SKM-1 treated with dmso at 0.1 percent for 144 hours (cell line): ENCODE measurements around the gene RAB44.

Source experiments
- DNase-seq: peaks from one replicate; lab custom pipeline; 2025; ENCODE audit not compliant: unreplicated experiment; lab: John Stamatoyannopoulos, UW

RAB44 gene

DNA sequence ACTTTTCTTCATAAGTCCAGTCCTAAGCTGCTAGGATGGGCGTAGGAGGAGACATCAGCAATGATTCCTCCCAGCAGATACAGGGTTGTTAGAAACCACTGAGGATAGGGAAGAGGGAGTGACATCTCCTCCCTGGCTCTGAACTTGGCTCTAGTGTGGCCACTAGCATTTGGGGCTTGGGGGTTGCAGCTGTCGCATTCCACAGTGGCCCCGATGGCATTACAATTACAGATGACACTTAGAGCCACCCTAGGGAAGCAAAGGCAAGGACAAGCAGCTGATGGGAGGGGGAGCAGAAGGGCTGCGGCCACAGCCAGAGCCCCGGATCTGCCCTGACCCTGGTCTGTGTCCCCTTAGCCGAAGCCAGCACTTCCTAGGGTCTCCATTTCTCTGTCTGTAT, 28.6 kb upstream of the RAB44 start:
- DNase-seq = no peak

DNA sequence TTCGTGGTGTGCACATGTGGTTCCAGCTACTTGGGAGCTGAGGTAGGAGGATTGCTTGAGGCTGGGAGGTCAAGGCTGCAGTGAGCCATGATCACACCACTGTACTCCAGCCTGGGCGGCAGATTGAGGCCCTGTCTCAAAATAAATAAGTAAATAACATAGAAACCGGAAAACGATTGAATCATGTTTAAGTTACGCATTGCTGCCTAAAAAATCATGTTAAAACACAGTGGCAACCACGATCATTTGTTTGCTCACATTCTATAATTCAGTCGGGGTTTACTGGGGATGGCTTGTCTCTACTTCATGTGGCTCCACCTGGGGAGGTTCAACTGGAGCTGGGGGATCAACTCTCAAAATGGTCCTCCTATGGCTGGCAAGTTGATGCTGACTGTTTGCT, 27.4 kb upstream of the RAB44 start:
- no peak for DNase-seq

DNA sequence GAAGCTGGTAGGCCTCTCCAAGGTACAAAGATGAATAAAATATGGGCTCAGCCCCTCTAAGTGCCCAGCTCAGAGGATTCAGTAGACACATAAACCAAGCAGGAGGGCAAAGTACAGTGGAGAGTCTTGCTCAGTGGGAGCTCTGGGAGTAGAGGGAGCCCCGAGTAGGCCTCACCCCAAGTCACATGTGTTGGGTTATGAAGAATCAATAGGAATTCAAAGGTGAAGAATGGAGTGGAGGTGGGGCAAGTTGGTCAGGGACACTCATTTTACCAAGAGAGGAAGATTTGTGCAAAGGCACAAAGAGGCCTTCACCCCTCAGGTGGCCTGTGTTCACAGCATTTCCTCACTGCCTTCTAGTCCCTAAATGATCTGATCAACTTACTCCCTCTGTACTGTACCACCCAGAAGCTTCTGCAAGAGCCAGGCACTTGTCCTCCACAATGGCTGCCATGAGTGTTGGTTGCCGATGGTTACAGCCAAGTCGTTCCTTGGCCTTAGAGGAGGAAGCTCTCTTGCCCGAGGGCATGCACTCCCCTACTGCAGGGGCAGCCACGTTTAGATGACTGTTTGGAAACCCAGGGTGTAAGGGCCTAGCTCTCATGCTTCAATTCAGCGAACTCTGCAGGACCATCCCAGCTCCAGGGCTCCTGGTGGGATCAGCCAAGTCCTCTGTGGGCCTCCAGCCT, 25.8 kb upstream of the RAB44 start:
- no peak for DNase-seq

DNA sequence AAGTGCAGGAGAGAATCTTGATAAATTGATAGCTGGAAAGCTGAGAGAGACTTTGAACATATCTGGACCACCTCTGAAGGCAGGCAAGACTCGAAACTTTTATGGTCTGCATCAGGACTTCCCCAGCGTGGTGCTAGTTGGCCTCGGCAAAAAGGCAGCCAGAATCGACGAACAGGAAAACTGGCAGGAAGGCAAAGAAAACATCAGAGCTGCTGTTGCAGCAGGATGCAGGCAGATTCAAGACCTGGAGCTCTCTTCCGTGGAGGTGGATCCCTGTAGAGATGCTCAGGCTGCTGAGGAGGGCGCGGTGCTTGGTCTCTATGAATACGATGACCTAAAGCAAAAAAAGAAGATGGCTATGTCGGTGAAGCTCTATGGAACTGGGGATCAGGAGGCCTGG, 23.7 kb upstream of the RAB44 start:
- DNase-seq = no peak

DNA sequence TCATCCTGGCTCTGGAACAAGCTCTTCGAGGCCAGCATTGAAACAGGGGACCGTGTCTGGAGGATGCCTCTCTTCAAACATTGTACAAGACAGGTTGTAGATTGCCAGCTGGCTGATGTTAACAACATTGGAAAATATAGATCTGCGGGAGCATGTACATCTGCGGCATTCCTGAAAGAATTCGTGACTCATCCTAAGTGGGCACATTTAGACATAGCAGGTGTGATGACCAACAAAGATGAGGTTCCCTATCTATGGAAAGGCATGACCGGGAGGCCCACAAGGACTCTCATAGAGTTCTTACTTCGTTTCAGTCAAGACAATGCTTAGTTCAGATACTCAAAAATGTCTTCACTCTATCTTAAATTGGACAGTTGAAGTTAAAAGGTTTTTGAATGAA, 22.7 kb upstream of the RAB44 start:
- no peak for DNase-seq

DNA sequence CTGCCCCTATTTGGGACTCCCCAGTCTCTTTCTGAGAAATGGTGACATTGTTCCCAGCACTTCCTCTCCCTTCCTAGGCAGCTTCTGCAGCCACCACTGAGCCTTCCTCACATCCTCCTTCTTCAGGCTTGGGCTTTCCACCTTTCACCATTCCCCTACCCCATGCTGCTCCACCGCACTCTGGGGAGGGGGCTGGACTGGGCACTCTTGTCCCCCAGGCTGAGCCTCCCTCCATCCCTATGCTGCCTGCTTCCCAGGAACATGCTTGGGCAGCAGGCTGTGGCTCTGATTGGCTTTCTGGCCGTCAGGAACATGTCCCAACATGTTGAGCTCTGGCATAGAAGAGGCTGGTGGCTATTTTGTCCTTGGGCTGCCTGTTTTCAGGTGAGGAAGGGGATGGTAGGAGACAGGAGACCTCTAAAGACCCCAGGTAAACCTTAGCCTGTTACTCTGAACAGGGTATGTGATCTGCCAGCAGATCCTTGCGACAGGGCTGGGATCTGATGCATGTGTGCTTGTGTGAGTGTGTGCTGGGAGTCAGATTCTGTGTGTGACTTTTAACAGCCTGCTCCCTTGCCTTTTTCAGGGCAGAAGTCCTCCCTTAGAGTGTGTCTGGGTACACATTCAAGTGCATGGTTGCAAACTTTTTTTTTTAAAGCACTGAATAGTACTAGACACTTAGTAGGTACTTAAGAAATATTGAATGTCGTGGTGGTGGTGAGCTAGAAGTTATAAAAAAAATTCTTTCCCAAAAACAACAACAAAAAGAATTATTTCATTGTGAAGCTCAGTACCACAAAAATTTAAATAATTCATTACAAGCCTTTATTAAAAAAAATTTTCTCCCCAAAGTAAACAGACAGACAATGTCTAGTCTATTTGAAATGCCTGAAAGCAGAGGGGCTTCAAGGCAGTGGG, 21.2 kb upstream of the RAB44 start:
- DNase-seq = peak; percentile 25

DNA sequence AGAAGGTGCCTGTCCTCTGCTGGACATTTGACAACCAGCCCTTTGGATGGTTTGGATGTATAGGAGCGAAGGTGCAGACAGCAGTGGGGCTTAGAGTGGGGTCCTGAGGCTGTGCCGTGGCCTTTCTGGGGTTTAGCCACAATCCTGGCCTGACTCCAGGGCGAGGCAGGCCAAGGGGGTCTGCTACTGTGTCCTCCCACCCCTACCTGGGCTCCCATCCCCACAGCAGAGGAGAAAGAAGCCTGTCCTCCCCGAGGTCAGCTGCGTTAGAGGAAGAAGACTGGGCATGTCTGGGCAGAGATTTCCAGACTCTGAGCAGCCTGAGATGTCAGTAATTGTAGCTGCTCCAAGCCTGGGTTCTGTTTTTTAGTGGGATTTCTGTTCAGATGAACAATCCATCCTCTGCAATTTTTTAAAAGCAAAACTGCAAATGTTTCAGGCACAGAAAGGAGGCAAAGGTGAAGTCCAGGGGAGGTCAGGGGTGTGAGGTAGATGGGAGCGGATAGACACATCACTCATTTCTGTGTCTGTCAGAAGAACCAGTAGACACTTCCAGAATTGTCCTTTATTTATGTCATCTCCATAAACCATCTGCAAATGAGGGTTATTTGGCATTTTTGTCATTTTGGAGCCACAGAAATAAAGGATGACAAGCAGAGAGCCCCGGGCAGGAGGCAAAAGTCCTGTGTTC, 20.4 kb upstream of the RAB44 start:
- DNase-seq = no peak

DNA sequence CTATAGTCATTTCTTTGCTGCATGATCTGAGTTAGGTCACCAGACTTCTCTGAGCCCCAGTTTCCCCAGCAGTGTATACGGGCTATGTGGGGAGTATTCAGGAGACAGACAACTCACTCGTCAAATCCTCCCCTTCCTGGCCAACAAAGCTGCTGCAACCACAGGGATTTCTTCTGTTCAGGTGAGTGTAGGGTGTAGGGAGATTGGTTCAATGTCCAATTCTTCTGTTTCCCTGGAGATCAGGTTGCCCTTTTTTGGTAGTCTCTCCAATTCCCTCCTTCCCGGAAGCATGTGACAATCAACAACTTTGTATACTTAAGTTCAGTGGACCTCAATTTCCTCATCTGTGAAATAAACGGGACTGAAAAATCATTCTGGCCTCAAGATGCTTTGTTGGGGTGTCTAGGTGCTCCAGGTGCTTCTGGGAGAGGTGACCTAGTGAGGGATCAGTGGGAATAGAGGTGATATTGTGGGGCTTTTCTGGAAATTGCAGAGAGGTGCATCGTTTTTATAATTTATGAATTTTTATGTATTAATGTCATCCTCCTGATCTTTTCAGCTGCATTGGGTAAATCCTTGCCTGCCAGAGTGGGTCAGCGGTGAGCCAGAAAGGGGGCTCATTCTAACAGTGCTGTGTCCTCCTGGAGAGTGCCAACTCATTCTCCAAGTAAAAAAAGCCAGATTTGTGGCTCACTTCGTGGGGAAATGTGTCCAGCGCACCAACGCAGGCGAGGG, 19.7 kb upstream of the RAB44 start:
- DNase-seq = no peak

DNA sequence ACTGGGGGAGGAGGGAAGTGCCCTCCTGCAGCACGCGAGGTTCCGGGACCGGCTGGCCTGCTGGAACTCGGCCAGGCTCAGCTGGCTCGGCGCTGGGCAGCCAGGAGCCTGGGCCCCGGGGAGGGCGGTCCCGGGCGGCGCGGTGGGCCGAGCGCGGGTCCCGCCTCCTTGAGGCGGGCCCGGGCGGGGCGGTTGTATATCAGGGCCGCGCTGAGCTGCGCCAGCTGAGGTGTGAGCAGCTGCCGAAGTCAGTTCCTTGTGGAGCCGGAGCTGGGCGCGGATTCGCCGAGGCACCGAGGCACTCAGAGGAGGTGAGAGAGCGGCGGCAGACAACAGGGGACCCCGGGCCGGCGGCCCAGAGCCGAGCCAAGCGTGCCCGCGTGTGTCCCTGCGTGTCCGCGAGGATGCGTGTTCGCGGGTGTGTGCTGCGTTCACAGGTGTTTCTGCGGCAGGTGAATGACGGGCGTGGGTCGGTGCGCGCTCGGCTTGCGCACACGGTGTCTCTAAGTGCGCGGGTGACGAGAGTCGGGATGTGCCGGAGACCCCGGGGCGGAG, 19.1 kb upstream of the RAB44 start, which contains the start of gene CDKN1A:
CDKN1A (plus strand) TSS at position 227 of the 555 bp plus-strand sequence. CDS start 5,388 bp downstream, outside the sequence.
- peak; percentile 82 for DNase-seq

DNA sequence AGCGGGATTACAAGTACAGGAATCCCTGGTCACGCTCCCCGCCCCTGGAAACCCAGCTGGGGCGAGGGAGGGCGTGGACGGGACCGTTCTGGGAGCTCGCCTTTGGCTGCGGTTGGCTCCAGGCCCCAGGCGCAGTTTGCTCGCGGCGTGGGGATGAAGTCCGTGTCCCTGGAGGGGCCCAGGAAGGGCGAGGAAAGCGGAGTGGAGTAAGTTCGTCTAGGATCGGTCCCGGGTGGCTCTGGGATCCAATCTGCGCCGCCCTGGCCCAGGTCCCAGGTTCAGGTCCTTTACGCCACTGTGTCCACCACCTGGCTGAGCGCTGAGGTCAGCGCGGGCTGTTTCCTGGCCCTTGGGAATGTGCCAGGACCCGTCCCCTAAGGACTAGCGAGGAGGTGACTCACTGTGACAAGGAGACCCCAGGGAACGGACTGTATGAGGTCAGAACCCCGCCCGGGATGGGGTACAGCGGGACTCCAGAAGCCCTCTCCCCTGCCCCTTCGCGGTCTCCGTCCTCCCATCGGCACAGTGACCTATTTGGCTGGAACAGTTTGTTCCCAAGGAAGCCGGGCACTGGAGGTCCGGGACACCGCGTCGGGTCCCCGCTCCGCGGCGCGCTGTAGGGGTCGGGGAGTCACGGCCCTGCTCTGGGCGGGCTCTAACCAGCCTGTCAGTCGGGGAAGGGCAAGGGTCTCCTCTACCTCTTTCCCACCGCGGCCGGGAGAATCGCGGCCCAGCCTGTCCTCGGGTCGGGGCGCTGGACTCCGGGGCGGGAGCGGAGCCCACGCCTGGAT, 18.4 kb upstream of the RAB44 start:
- DNase-seq = no peak

DNA sequence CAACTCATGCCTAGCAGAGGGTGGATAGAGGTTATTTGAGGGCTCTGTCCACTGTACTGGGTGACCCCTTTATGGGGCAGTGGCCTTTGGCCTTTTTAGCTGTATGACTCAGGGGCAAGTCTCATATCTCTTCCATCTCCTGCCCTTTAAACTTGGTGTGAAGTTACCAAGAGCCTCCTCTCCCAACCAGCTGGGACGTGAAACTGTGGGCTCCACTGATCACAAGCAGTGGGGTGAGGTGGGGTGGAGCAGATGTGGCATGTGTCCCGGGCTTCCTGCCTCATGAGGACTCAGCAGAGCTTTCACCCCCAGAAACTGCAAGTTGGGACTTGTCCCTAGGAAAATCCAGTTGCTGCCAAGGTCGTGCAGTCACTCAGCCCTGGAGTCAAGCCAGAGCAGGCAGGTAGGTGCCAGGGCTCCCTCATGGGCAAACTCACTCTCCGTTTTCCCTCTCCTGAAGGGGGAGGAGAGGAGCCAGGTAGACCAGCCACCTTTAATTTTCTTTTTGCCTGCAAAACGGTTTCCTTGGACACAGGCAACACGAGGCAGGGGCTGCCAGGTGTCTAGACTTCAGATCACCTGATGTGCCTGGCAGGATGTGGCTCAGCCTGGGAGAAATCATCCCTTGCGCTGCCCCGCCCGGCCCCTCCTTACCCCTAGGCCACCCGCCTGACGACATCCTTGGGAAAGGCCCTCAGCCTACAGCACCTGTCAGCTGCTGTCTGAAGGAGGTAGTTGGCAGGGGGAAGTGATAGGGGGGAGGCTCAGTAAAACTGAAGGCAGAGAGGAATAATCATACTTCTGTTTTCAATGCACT, 15.1 kb upstream of the RAB44 start:
- peak; percentile 44 for DNase-seq

DNA sequence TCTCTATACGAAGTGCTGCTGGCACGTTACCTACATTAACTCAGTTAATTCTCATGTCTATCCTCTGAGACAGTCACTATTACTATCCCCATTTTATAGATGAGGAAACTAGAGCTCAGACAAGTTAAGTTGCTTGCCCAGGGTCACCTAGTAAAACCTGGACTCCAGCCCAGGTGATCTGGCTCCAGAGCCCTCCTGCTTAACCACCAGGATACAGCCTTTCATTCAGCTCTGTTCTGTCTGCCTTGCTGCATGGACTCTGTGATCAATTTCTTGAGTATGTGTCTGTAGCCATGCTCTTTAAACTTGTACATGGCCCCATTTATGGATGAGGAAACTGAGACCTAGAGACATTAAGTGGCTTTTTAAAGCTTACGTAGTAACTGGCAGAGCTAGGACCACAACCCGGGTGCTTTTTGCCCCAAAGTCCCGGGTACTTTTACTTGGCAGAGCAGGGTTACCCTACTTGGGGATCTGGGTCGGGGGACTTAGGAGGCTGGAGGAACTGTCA, 14.4 kb upstream of the RAB44 start:
- no peak for DNase-seq

DNA sequence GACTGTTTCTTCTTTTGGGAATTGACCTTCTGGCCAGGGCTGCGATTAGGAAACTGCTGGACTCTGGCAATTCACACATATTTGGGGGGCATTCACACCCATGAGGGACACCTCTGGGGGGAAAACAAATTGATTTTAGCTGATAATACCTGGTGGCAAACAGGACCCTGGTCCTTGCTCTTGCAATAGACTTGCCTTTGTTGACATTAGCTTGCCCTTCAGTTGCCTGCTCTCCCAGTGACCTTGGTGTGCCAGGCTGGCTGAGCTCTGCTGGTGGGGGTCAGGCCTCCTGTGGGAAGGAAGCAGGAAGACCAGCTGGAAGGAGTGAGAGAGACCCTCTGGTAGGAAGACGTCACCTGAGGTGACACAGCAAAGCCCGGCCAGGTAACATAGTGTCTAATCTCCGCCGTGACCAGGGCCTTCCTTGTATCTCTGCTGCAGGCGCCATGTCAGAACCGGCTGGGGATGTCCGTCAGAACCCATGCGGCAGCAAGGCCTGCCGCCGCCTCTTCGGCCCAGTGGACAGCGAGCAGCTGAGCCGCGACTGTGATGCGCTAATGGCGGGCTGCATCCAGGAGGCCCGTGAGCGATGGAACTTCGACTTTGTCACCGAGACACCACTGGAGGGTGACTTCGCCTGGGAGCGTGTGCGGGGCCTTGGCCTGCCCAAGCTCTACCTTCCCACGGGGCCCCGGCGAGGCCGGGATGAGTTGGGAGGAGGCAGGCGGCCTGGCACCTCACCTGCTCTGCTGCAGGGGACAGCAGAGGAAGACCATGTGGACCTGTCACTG, 13.8 kb upstream of the RAB44 start:
- no peak for DNase-seq

DNA sequence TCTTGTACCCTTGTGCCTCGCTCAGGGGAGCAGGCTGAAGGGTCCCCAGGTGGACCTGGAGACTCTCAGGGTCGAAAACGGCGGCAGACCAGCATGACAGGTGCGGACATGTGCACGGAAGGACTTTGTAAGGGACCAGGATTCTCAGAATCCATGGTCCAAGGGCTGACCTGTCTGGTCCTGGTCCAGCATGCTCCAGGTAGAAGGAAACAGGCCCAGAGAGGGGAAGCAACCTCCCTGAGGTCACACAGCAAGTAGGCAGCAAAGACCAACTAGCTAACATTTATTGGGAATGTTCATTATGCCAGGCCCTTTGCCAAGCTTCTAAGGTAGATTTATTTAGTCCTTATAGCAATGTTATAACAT, 13.2 kb upstream of the RAB44 start:
- no peak for DNase-seq

DNA sequence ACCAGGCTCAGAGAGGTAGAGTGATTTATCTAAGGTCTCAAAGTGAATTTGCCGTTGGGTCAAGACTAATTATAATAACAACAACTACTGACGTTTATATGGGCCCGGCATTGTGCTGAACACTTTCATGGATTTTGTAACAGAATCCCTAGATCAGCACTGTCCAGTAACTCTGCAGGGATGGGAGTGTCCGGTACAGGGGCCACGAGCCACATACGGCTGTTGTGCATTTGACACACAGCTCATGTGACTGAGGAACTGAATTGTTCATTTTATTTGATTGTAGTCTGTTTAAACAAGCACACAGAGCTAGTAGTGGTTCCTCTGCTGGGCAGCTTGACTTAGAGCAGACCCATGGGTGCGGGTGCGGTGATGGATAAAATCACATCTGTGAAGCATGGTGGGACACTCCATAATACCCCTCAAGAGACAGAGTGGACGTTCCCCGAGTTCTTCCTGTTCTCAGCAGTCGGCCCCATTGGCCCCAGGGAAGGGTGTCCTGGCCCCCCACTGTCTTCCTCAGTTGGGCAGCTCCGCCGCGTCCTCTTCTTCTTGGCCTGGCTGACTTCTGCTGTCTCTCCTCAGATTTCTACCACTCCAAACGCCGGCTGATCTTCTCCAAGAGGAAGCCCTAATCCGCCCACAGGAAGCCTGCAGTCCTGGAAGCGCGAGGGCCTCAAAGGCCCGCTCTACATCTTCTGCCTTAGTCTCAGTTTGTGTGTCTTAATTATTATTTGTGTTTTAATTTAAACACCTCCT, 12.3 kb upstream of the RAB44 start:
- DNase-seq = no peak

DNA sequence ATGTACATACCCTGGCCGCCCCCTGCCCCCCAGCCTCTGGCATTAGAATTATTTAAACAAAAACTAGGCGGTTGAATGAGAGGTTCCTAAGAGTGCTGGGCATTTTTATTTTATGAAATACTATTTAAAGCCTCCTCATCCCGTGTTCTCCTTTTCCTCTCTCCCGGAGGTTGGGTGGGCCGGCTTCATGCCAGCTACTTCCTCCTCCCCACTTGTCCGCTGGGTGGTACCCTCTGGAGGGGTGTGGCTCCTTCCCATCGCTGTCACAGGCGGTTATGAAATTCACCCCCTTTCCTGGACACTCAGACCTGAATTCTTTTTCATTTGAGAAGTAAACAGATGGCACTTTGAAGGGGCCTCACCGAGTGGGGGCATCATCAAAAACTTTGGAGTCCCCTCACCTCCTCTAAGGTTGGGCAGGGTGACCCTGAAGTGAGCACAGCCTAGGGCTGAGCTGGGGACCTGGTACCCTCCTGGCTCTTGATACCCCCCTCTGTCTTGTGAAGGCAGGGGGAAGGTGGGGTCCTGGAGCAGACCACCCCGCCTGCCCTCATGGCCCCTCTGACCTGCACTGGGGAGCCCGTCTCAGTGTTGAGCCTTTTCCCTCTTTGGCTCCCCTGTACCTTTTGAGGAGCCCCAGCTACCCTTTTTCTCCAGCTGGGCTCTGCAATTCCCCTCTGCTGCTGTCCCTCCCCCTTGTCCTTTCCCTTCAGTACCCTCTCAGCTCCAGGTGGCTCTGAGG, 11.5 kb upstream of the RAB44 start:
- DNase-seq = no peak
